ENCODE measurements around the gene ALCAM. TPM values are rescaled to one million over a fixed set of nuclear protein-coding genes. Genes with fewer than 3 reads are reported as not detected.

The ALCAM gene
- total RNA-seq, 4 donors from 2014 or later = 9.4 to 25.9 (median 16.6) TPM

DNA sequence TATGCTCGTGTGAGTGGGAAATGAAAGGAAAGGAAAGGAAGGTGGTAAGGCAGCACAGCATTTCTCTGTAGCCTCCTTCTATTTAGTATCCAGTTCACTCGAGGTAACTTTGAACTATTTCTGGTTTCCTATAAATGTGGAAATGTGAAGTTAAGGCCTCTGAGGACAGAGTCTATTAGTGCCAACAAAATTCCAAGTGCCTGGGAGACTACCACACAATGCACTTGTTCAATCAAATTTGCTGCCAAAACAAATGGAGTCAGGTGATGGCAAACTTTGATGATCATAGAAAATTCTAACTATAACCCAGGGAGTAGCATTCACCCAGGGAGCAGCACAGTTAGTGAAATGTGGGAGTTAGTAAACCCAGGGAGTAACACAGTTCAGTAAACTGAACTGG lies 155.1 kb downstream of the ALCAM start:
- WGBS, 2 donors (ENCODE audit: low coverage in 1 of 2) = 66 to 79% methylated on average over 2 of the region's 2 CpGs
- DNase-seq = no peak
- H3K27me3 ChIP-seq = no peaks in the 10 kb centered on the region
- H3K36me3 ChIP-seq = no peaks in the 10 kb centered on the region
- TF ChIP-seq POLR2AphosphoS5 (IDR thresholded peaks at IDR 0.05) = no peak
- TF ChIP-seq, protein P1, sequence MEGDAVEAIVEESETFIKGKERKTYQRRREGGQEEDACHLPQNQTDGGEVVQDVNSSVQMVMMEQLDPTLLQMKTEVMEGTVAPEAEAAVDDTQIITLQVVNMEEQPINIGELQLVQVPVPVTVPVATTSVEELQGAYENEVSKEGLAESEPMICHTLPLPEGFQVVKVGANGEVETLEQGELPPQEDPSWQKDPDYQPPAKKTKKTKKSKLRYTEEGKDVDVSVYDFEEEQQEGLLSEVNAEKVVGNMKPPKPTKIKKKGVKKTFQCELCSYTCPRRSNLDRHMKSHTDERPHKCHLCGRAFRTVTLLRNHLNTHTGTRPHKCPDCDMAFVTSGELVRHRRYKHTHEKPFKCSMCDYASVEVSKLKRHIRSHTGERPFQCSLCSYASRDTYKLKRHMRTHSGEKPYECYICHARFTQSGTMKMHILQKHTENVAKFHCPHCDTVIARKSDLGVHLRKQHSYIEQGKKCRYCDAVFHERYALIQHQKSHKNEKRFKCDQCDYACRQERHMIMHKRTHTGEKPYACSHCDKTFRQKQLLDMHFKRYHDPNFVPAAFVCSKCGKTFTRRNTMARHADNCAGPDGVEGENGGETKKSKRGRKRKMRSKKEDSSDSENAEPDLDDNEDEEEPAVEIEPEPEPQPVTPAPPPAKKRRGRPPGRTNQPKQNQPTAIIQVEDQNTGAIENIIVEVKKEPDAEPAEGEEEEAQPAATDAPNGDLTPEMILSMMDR (IDR thresholded peaks at IDR 0.05) = no peak
- no peak overlapping the region for H3K4me3 ChIP-seq
- peaks cover 0 to 2% (median 0%) of the 10 kb centered on the region in 4 donors for H3K4me1 ChIP-seq
- intact Hi-C loops (cut with DNase I; ENCODE audit: low total_unique reads) (no loop called here), in situ Hi-C loops (cut with MboI; ENCODE audit: low pct_ligation_motif_present in 1 of 4, low pct_unique_long_range_greater_than_20kb in 1 of 4, low sequenced_read_pairs in 3 of 4) (loop anchor here in 1 of 4 donors (25.0 kb wide), 1 partner anchor 1259 kb away; no protein-coding TSS in a partner anchor)
- H3K9me3 ChIP-seq = no peaks in the 10 kb centered on the region
- H3K27ac ChIP-seq = no peak overlapping the region

DNA sequence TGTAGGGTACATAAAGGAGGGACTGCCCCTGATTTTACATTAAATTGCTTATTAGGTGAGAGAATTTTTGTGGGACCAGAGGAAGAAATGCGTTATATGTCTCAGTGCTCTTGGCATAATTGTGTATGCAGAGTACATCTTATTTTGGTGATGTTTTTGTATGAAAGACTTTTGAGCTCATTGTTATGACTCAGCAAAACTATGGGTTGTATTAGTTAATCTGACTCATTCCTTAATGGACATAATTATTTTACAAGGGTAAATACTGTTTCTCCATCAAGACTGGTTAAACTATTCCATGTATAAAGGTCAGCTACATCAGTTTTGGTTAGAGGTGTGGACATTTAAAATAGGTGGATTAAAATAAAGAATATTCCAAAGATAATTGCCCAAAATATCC lies 156.8 kb downstream of the ALCAM start:
- DNase-seq = no peak
- TF ChIP-seq POLR2AphosphoS5 (IDR thresholded peaks at IDR 0.05) (no peak), EP300 (IDR thresholded peaks at IDR 0.05; ENCODE audit: low read depth) (no peak)
- Histone ChIP-seq H3K9me3 (no peaks in the 10 kb centered on the region), H3K4me1 (peaks cover 0 to 2% (median 0%) of the 10 kb centered on the region in 4 donors), H3K27me3 (no peaks in the 10 kb centered on the region), H3K27ac (no peak overlapping the region), H3K36me3 (no peaks in the 10 kb centered on the region), H3K4me3 (no peak overlapping the region)
- WGBS, 2 donors (ENCODE audit: low coverage in 1 of 2) = 91 to 100% methylated on average over 1 of the region's 1 CpG
- in situ Hi-C loops (cut with MboI; ENCODE audit: low pct_ligation_motif_present in 1 of 4, low pct_unique_long_range_greater_than_20kb in 1 of 4, low sequenced_read_pairs in 3 of 4) (loop anchor here in 1 of 4 donors (25.0 kb wide), 1 partner anchor 1261 kb away; no protein-coding TSS in a partner anchor), intact Hi-C loops (cut with DNase I; ENCODE audit: low total_unique reads) (no loop called here)

GRCh38 chr3:105525531-105525930 lies 158.8 kb downstream of the ALCAM start:
- no peak overlapping the region for H3K4me3 ChIP-seq
- intact Hi-C loops (cut with DNase I; ENCODE audit: low total_unique reads) = no loop called here
- H3K36me3 ChIP-seq = no peaks in the 10 kb centered on the region
- no peak for TF ChIP-seq POLR2AphosphoS5 (IDR thresholded peaks at IDR 0.05)
- TF ChIP-seq, protein P1 (IDR thresholded peaks at IDR 0.05) = no peak
- no peak for TF ChIP-seq EP300 (IDR thresholded peaks at IDR 0.05; ENCODE audit: low read depth)
- no peak for TF ChIP-seq POLR2A (IDR thresholded peaks at IDR 0.05)
- 68 to 84% methylated on average over 3 to 4 of the region's 4 CpGs for WGBS, 2 donors (ENCODE audit: low coverage in 1 of 2)
- in situ Hi-C loops (cut with MboI; ENCODE audit: low pct_ligation_motif_present in 1 of 4, low pct_unique_long_range_greater_than_20kb in 1 of 4, low sequenced_read_pairs in 3 of 4) = no loop called here
- no peak overlapping the region for H3K27ac ChIP-seq
- no peaks in the 10 kb centered on the region for H3K4me1 ChIP-seq
- H3K27me3 ChIP-seq = no peaks in the 10 kb centered on the region
- no peaks in the 10 kb centered on the region for H3K9me3 ChIP-seq
- no peak for DNase-seq

GRCh38 chr3:105526360-105527111 lies 159.8 kb downstream of the ALCAM start:
- H3K4me1 ChIP-seq = no peaks in the 10 kb centered on the region
- H3K36me3 ChIP-seq = no peaks in the 10 kb centered on the region
- in situ Hi-C loops (cut with MboI; ENCODE audit: low pct_ligation_motif_present in 1 of 4, low pct_unique_long_range_greater_than_20kb in 1 of 4, low sequenced_read_pairs in 3 of 4) = no loop called here
- H3K27ac ChIP-seq = no peak overlapping the region
- H3K9me3 ChIP-seq = no peaks in the 10 kb centered on the region
- no peak for TF ChIP-seq EP300 (IDR thresholded peaks at IDR 0.05; ENCODE audit: low read depth)
- TF ChIP-seq, protein P1 (IDR thresholded peaks at IDR 0.05) = no peak
- no peak for TF ChIP-seq POLR2A (IDR thresholded peaks at IDR 0.05)
- no peak for TF ChIP-seq POLR2AphosphoS5 (IDR thresholded peaks at IDR 0.05)
- H3K4me3 ChIP-seq = no peak overlapping the region
- intact Hi-C loops (cut with DNase I; ENCODE audit: low total_unique reads) = no loop called here
- DNase-seq = no peak
- WGBS, 2 donors (ENCODE audit: low coverage in 1 of 2) = 67 to 70% methylated on average over 4 of the region's 4 CpGs
- no peaks in the 10 kb centered on the region for H3K27me3 ChIP-seq

DNA sequence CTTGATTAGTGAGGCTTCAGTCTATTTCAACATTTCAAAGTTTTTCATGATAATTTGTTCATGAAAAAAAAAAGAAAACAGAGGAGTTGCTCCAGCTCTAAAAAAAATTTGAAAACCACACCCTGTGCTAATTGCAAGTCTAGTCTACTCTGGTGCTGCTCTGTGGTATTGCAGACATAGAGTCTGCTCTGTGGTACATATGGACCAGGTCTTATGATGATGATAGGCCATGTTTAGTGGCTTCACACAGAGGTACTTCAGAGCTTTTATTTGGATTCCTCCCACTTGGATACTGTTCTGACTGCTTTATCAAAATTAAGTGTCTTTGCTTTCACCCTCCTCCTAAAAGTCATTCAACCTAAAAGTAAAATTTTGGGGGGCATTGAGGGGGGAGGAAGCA lies 160.8 kb downstream of the ALCAM start:
- no peak overlapping the region for H3K4me3 ChIP-seq
- in situ Hi-C loops (cut with MboI; ENCODE audit: low pct_ligation_motif_present in 1 of 4, low pct_unique_long_range_greater_than_20kb in 1 of 4, low sequenced_read_pairs in 3 of 4) (no loop called here), intact Hi-C loops (cut with DNase I; ENCODE audit: low total_unique reads) (no loop called here)
- no peaks in the 10 kb centered on the region for H3K36me3 ChIP-seq
- no peaks in the 10 kb centered on the region for H3K9me3 ChIP-seq
- H3K4me1 ChIP-seq = no peaks in the 10 kb centered on the region
- no peak for DNase-seq
- H3K27ac ChIP-seq = no peak overlapping the region
- TF ChIP-seq POLR2A (IDR thresholded peaks at IDR 0.05) (no peak), POLR2AphosphoS5 (IDR thresholded peaks at IDR 0.05) (no peak), EP300 (IDR thresholded peaks at IDR 0.05; ENCODE audit: low read depth) (no peak)
- TF ChIP-seq, protein P1 (IDR thresholded peaks at IDR 0.05) = no peak
- H3K27me3 ChIP-seq = no peaks in the 10 kb centered on the region

All from transverse colon (tissue), 4 donors.